Panc1 (cell line): ENCODE measurements around the gene LDB2.

Experiments used
- CTCF ChIP-seq: fragments of 450-650 bp; IDR thresholded peaks from 2 replicates; pipeline ENCODE4 v1.5.1; 2017; ENCODE audit warnings: mild to moderate bottlenecking
- POLR2AphosphoS5 ChIP-seq: IDR thresholded peaks from 2 replicates; pipeline ENCODE4 v1.6.1; 2012; ENCODE audit warnings: mild to moderate bottlenecking, low read depth, low read length, moderate library complexity
- REST ChIP-seq, 2 experiments: IDR thresholded peaks; 2 replicates each; pipeline ENCODE4 v1.6.1; 2011 to 2012; ENCODE audit warnings: low read depth in 2 of 2, control low read depth in 1 of 2, low read length in 1 of 2, mild to moderate bottlenecking in 1 of 2, moderate library complexity in 1 of 2; ENCODE audit not compliant: insufficient read depth in 1 of 2
- SIN3A ChIP-seq: IDR thresholded peaks from 2 replicates; pipeline ENCODE4 v1.6.1; 2012; ENCODE audit warnings: low read depth, mild to moderate bottlenecking, low read length, moderate library complexity, borderline replicate concordance; ENCODE audit not compliant: insufficient read depth
- TCF7L2 ChIP-seq: IDR thresholded peaks from 2 replicates; pipeline ENCODE4 v1.6.1; 2011; ENCODE audit warnings: mild to moderate bottlenecking, low read depth, low read length, inconsistent platforms

GRCh38 chr4:16516796-16517439, 381.5 kb downstream of the LDB2 start:
- TF ChIP-seq CTCF (no peak), POLR2AphosphoS5 (no peak), REST (IDR thresholded peaks at IDR 0.05; ENCODE audit: insufficient read depth in 1 of 2, low read depth in 2 of 2, low read length in 1 of 2) (no peak), TCF7L2 (no peak), SIN3A (no peak)
